Measurements from ENCODE around the gene ZFHX2. TPM values are rescaled to one million over a fixed set of nuclear protein-coding genes. Genes with fewer than 3 reads are reported as not detected.

The ZFHX2 gene
- polyA plus RNA-seq, 1 of the 3 experiments (the other 2 are of a cell fraction) = 0.77 TPM

DNA sequence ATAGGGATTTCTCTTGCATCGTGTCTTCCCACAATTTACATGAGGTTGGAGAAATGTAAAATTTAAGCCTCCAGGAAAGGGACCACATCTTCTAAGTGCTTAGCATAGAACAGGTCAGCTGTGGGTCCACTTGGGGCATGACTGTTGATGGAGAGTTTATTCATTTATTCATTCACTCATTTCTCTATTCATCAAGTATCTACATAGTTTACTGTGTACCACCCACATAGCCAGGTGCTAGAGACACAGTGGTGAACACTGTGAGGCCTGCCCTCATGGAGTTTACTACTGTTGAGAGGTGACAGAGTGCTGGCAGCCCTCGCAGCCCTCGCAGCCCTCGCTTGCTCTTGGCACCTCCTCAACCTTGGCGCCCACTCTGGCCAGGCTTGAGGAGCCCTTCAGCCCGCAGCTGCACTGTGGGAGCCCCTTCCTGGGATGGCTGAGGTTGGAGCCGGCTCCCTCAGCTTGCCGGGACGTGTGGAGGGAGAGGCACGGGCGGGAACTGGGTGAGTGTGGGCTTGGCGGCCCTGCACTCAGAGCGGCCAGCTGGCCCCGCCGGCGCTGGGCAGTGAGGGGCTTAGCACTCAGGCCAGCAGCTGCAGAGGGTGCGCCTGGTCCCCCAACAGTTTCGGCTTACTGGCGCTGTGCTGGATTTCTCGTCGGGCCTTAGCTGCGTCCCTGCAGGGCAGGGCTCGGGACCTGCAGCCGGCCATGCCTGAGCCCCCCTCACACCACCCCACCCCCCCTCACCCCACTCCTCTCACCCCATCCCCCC lies 28.8 kb upstream of the ZFHX2 start:
- Histone ChIP-seq H3K9me2 (no peaks in the 10 kb centered on the region), H3K4me2 (no peak overlapping the region), H3F3A (replicated peaks; ENCODE audit: insufficient read depth) (no peaks in the 10 kb centered on the region), H3K36me3 (replicated peaks in 1 of 2; ENCODE audit: control insufficient read depth in 1 of 2, insufficient read depth in 2 of 2, low read length in 1 of 2) (no peaks in the 10 kb centered on the region), H3K9me3 (no peaks in the 10 kb centered on the region), H3K79me2 (ENCODE audit: insufficient read depth) (no peaks in the 10 kb centered on the region), H2AFZ (ENCODE audit: low read depth) (no peak overlapping the region), H4K20me1 (ENCODE audit: insufficient read depth) (no peaks in the 10 kb centered on the region), H3K27me3 (ENCODE audit: insufficient read depth) (no peaks in the 10 kb centered on the region), H3K4me1 (ENCODE audit: control insufficient read depth in 1 of 2, insufficient read depth in 2 of 2, low read depth in 1 of 2, low read length in 1 of 2) (peaks cover 0 to 24% of the 10 kb centered on the region in 2 experiments; a peak in 1 of 4 replicates), H3K9ac (no peak overlapping the region), H3K27ac (ENCODE audit: low read depth in 2 of 2, low read length in 1 of 2) (no peak overlapping the region; a peak in 1 of 4 replicates), H3K4me3 (ENCODE audit: low read depth in 2 of 2, low read length in 1 of 2) (no peak overlapping the region)
- 96% methylated on average over 6 of the region's 24 CpGs for WGBS (ENCODE audit: low lambda C conversion rate)
- ChIA-PET CTCF (interaction anchor here (1.1 to 4.3 kb wide), 3 partner anchors 9 to 23 kb away, joined by 4 to 19 read pairs (median 5); no protein-coding TSS in a partner anchor), POLR2A (interaction anchor here (1.7 kb wide), 1 partner anchor 8 kb away, joined by 5 read pairs; no protein-coding TSS in a partner anchor)
- TF ChIP-seq SIN3A (IDR thresholded peaks at IDR 0.05; ENCODE audit: borderline replicate concordance, low read depth, low read length) (no peak), EP300 (IDR thresholded peaks at IDR 0.05; ENCODE audit: borderline replicate concordance in 1 of 2, low read depth in 1 of 2, low read length in 1 of 2) (no peak), FOXJ3 (CRISPR knock-in tag; IDR thresholded peaks at IDR 0.05) (no peak), FOSL2 (IDR thresholded peaks at IDR 0.05; ENCODE audit: borderline replicate concordance, low read depth) (no peak), EZH2phosphoT487 (IDR thresholded peaks at IDR 0.05; ENCODE audit: borderline replicate concordance, low read depth) (no peak), GATA2 (CRISPR knock-in tag; IDR thresholded peaks at IDR 0.05) (no peak), RXRA (IDR thresholded peaks at IDR 0.05; ENCODE audit: borderline replicate concordance, low read depth) (no peak), TEAD4 (IDR thresholded peaks at IDR 0.05; ENCODE audit: borderline replicate concordance, insufficient read depth) (no peak), NRF1 (IDR thresholded peaks at IDR 0.05; ENCODE audit: low read depth, low read length) (no peak), ELF1 (IDR thresholded peaks at IDR 0.05) (no peak)
- TF ChIP-seq, protein P1, sequence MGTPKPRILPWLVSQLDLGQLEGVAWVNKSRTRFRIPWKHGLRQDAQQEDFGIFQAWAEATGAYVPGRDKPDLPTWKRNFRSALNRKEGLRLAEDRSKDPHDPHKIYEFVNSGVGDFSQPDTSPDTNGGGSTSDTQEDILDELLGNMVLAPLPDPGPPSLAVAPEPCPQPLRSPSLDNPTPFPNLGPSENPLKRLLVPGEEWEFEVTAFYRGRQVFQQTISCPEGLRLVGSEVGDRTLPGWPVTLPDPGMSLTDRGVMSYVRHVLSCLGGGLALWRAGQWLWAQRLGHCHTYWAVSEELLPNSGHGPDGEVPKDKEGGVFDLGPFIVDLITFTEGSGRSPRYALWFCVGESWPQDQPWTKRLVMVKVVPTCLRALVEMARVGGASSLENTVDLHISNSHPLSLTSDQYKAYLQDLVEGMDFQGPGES (IDR thresholded peaks at IDR 0.05; ENCODE audit: low read depth, low read length) = no peak
- TF ChIP-seq, protein P2, sequence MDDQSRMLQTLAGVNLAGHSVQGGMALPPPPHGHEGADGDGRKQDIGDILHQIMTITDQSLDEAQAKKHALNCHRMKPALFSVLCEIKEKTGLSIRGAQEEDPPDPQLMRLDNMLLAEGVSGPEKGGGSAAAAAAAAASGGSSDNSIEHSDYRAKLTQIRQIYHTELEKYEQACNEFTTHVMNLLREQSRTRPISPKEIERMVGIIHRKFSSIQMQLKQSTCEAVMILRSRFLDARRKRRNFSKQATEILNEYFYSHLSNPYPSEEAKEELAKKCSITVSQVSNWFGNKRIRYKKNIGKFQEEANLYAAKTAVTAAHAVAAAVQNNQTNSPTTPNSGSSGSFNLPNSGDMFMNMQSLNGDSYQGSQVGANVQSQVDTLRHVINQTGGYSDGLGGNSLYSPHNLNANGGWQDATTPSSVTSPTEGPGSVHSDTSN (IDR thresholded peaks at IDR 0.05) = no peak
- TF ChIP-seq, protein P3, sequence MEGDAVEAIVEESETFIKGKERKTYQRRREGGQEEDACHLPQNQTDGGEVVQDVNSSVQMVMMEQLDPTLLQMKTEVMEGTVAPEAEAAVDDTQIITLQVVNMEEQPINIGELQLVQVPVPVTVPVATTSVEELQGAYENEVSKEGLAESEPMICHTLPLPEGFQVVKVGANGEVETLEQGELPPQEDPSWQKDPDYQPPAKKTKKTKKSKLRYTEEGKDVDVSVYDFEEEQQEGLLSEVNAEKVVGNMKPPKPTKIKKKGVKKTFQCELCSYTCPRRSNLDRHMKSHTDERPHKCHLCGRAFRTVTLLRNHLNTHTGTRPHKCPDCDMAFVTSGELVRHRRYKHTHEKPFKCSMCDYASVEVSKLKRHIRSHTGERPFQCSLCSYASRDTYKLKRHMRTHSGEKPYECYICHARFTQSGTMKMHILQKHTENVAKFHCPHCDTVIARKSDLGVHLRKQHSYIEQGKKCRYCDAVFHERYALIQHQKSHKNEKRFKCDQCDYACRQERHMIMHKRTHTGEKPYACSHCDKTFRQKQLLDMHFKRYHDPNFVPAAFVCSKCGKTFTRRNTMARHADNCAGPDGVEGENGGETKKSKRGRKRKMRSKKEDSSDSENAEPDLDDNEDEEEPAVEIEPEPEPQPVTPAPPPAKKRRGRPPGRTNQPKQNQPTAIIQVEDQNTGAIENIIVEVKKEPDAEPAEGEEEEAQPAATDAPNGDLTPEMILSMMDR (IDR thresholded peaks at IDR 0.05) = no peak
- DNase-seq = no peak

All from SK-N-SH (cell line).